Left kidney (tissue), 2 donors: Measurements from ENCODE around the gene PGP. TPM values are rescaled to one million over a fixed set of nuclear protein-coding genes. Genes with fewer than 3 reads are reported as not detected.

Source experiments
- DNase-seq: peaks from one replicate; pipeline ENCODE4 v3.0.0-alpha.2; 2013
- polyA plus RNA-seq: library from polyadenylated mRNA; unstranded; fragments of 120-200 nt; gene quantifications from one replicate; pipeline ENCODE4 v1.2.1, GENCODE V29; 2013; ENCODE audit not compliant: insufficient read length

The PGP gene
- polyA plus RNA-seq, 1 donor, result 16.8 TPM

DNA sequence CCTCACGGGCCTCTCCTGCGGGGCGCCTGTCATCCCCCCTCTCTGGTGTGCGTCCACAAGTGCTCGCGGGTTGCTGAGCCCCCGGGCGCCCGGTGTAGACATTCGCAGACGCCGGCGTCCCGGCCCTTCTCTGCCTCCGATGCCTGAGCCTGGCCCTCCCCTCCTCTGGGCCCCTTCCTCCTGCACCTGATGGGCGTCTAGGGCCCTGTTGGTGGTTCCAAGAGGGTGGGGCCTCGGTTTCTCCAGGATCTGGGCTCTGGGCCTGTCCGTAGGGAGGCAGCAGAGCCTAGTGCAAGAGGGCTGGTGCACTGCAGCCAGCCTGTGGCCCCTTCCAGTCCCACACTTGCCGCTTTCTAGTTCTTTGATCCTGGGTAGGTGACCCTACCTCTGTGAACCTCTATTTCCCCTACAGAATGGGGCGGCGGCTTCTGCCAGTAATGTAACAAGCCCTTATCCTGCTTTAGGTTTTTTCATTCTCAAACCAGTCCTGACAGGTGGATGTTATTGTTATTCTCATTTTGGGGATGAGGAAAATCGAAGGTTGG is 9.4 kb upstream of the PGP start:
- DNase-seq, result no peak

DNA sequence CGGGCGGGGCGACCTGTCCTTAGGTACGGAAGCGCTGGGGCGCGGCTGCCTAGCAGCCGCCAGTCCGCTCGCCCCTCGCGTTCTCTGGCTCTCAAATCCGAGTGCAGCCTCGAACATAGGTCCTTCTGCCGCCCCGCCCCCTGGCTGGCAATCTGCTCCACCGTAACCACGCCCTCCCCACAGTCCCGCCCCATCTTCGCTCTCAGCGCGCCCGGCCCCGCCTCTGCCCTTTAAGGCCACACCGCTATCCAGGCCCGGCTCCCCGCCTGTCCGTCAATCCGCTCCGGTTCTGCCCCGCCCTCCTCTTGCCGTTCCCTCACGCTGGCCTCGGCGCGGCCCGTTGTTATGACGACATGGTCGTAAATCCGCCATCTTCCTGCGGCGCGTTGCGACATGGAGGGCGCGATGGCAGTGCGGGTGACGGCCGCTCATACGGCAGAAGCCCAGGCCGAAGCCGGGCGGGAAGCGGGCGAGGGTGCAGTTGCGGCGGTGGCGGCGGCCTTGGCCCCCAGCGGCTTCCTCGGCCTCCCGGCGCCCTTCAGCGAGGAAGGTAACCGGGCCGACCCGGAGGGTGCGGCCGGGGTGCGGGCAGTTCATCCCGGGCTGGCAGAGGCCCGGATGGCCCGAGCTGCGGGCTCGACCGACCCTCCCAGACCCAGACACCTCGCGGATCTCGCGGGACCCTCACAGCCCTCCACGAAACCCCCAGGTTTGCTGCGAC is 8.7 kb upstream of the PGP start, which contains the start of gene E4F1:
Gene E4F1, plus strand, starts transcription at position 371 of the 721 bp plus-strand sequence. Its CDS starts 23 bp downstream, at position 394.
- DNase-seq, result peak; percentile 98

DNA sequence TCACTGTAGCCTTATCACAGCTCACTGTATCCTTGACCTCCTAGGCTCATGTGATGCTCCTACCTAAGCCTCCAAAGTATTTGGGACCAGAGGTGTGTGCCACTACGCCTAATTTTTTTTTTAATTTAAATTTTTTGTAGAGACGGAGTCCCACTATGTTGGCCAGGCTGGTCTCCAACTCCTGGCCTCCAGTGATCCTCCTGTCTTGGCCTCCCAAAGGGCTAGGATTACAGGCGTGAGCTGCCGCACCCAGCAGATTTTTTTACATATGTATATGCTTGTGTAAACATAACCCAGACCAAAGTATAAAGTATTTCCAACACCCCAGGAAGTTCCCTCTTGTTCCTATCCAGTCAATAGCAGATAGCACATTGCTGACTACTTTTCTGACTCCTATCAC is 1.7 kb upstream of the PGP start:
- no peak for DNase-seq

DNA sequence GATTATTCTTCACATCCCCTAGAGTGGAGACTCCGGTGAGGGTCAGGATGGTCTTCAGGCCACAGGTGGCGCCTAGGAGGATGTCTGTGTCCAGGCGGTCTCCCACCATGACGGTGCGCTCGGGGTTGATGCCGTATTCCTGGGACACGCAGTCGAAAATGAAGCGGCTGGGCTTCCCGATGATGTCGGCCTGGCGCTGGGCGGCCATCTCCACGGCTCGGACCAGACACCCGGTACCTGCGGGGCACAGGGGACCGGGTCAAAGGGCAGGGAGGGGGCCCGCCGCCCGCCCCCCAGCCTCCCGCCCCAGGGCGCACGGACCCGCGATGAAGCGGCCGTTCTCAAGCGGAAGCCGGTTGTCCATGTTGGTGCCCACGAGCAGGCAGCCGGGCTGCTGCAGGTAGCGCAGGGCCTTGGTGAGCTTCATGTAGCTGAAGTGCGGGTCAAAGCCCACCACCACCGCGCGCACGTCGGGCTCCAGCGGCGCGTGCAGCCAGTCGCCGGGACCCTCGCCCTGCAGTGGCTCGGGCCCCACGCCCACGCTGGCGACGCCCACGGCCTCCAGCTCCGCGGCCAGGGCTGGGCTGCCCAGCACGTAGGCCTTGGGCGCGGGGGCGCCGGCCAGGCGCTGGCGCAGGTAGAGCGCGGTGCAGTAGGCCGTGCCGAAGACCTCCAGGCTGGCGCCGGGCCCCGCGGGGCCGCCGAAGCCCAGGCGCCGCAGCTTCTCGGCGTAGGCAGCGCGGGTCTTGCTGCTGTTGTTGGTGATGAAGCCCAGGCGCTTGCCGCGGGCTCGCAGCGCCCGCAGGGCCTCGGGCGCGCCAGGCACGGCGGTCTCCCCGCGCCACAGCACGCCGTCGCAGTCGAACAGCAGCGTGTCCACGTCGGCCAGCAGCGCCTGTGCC is 572 bp downstream of the PGP start:
- no peak for DNase-seq

DNA sequence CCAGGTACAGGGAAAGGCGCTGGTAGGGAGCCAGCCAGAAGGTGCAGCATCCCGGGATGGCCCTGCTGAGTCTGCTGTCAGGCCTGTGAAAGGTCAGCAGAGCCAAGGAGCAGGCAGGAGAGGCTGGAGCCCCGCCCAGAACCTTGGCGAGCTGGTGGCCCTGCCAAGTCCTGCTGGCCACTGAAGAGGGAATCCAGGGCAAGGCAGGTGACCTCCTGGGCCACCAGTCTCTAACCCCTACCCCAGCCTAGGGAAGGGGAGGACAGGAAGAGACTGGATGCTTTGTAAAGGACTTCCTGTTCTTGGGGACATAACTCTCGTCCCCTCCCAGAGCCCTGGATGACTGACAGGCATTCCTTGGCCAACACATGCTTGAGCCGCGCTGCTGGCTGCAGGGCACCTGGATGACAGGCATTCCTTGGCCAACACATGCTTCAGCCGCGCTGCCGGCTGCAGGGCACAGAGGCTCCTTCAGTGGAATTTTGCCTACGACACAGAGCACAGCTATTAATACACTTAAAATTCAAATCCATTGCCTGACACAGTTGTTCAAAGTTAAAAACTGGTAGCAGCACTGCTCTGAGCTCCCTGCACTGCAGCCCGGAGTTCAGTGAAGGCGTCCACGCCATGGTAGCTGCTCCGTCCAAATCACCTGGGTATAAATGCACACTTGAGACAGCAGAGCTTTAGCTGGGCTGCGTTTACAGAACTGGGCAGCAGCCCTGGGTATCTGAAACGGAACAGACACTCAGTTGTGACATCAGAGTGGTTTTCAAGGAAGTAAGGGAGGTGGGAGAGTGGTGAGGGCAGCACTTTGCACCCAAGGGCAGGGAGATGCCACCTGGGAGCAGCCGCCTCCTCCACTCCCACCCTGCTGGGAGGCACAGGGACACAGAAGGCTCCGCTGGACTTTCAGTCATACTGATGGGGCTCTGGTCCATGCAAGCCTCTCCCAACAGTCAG is 2.0 kb downstream of the PGP start:
- no peak for DNase-seq

DNA sequence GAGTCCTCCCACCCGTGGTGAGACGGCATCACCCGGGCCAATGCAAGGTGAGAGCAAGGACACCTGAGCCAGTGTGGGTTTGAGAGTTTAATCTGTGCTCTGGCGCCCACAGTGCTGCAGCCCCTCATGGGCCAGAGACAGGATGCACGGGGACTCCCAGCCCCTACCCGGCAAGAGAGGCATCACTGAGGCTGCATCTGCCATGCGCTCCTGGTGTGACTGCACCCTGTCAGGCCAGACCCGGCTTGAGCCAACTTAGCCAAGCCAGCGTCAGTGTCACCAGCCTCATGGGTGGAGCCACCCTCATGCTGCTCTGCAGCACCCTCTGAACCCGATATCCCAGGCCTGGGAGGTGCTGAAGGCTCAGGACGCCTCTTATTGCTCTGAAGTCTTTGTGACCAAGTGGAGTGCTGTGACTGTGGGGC is 2.7 kb downstream of the PGP start:
- no peak for DNase-seq

DNA sequence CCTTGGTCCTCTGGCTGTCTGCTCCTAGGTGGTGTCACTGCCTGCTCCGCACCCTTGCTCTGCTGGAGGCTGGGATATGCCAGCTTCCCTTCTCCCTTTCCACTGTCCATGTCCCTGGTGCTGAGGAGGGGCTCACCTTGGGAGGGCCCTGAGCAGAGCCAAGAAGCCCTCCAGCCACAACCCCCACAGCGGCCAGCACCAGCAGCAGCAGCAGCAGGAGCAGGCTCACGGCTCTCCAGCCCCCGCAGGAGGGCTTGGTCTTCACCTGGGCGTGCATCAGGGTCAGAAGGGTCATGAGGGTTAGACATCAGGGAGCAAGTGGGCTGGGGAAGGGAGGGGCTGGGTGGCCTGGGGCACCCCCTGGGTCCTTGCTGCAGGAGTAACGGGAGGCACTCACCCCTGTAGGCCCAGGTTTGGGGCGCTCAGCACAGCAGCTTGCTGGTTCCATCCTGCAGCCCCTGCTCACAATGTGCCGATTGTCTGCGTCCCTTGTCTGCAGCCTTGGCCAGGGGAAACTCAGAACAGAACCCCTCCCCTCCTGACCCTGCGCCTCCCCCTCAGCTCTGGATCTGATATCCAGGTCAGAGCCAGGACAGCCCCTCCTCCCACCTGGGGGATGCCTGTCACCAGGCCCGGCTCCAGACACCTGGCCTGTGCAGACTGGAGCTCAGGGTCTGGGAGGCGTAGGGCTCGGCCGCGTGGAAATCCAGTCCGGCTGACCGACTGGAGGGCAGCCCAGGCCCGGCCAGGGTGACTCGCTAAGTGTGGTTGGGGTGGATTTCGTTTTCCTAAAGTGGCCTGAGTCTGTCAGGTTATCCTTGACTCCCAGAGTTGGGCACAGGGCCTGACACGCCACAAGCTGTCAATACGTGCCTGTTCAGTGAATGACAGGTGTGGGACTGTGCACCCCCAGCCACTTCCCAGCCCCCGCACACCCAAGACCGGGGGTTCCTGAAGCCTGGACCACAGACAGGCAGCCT is 4.0 kb downstream of the PGP start, which contains the start of gene BRICD5:
Gene BRICD5, minus strand, starts transcription at position 478 of the 980 bp plus-strand sequence. Its CDS starts 30 bp downstream, at position 448.
- no peak for DNase-seq

DNA sequence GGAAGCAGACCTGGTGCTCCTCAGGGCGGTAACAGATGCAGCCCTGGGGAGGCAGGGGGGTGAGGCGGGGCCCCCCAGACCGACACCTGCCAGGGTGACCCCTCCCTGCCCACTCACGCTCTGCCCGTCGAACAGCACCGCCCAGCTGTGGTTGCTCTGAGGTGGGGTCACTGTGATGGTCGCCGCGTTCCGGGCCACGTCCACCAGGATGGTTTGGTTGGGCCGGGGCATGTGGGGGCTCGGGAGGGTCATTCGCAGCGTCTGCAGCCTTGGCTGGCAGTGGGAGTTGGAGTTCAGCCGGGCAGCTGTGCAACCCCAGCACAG is 4.7 kb downstream of the PGP start:
- no peak for DNase-seq

DNA sequence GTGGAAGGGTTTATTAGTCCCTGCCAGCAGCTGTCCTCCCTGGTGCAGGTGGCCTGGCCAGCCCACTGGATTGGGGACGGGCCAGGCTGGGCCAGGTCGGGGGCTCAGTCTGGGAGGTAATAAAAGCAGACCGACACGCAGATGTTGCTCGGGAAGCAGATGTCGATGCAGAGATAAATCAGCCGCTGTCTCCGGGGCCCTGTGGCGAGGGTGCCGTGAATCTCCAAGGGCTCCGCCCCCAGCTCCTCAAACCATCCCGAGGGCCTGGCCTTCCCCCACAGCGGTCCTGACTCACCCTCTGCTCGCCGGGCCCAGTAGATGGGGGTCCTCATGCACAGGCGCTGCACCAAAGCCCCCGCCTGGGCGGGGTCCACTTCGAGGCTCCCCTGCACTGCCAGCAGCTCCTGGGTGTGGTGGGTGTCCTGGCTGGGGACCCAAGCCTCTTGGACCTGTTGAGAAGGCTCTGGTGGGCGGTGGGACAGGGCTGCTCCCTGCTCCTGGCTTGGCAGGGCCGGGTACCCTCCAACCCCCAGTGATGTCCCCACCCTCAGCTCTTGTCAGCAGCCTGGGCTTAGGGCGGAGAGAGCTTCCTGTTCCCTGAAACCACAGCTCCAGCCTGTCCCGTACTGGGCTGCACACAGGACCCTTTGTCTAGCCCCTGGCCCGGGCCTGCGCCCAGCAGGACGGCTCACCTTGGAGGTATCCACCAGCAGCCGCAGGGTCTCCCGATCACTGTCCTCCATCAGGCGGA is 5.2 kb downstream of the PGP start:
- DNase-seq, result no peak

DNA sequence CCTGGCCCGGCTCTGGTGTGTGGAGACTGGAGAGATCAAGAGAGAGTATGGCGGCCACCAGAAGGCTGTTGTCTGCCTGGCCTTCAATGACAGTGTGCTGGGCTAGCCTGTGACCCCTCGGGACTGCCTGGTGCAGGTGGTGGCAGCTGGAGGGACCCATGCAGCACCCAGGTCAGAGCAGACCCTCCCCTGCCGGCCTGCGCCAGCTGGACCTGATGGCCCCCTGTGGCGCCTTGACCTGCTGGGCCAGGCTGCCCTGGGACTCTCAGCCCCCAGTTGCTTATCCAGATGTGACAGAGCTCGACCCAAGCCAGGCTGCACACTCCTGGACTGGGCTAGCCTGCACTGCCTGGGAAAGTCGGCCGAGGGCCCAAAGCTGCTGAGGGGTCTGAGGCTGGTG is 5.9 kb downstream of the PGP start:
- no peak for DNase-seq

DNA sequence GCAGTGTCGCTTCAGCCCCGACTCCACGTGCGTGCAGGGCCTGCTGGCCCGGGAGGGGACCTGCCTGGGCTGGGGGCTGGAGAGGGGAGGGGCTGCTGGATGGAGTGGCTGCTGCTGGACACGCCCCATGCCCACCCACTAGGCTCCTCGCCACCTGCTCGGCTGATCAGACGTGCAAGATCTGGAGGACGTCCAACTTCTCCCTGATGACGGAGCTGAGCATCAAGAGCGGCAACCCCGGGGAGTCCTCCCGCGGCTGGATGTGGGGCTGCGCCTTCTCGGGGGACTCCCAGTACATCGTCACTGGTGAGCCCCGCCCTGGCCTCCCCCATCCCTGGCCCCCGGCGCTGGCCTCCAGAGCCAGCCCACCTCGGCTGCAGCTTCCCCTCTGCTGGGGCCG is 6.3 kb downstream of the PGP start:
- no peak for DNase-seq

DNA sequence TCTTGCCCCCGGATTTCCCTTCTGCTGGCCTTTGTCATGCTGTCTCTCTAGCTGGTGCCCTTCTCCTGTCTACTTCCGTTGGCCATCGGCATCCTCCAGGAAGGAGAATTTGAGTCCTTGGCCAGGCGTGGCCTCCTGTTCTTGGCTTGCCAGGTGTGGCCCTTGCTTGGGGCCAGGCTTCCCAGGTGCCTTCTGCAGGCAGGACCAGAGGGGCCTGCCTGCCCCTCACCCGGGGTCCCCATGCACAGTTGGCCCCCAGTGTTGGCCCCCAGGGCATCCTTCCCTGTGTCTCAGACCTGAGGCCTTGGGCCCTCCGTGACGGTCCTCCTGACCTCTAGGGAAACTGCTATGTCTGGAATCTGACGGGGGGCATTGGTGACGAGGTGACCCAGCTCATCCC is 6.8 kb downstream of the PGP start:
- no peak for DNase-seq

DNA sequence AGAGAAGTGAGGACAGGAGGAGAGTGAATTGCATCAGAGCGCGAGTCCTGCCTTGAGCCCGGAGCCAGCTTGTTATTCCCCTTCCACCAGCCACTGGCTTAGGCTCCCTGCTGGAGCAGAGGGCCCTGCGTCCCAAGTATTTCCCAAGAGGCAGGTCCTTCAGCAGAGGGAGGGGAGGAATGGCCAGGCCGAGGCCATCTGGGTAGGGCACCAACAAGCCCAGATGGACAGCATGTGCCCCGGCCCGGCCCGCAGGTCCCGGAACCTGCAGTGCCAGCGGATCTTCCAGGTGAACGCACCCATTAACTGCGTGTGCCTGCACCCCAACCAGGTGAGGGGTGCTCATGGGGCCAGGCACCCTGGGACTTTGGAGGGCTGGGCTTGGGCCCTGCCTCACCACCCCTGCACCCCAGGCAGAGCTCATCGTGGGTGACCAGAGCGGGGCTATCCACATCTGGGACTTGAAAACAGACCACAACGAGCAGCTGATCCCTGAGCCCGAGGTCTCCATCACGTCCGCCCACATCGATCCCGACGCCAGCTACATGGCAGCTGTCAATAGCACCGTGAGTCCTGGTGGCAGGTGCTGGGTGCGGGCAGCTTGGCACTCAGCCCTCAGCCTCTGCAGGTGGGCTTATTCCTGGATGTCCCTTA is 7.7 kb downstream of the PGP start:
- no peak for DNase-seq

DNA sequence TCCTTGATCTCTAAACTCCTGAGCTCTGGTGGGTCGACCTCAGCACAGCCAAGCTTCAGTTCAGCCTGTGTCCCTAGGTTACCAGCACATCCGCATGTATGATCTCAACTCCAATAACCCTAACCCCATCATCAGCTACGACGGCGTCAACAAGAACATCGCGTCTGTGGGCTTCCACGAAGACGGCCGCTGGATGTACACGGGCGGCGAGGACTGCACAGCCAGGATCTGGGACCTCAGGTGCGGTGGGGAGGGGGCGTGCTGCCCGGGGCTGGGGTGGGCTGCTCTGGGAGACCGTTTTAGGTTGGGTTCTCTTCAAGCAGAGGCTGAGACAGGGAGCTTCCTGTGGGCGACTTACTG is 8.2 kb downstream of the PGP start:
- no peak for DNase-seq

DNA sequence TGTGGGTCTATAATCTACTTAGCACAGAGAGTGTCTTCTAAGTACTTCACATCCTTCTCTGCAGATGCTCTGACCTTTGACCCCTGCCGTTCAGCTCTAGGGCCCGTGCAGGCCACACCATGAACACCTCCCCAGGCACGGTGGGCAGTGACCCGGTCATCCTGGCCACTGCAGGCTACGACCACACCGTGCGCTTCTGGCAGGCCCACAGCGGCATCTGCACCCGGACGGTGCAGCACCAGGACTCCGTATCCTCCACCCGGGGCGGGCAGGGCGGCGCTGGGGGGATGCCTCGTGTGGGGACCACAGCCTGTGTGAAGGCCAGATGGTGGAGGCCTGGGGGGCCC is 8.7 kb downstream of the PGP start:
- DNase-seq, result no peak

DNA sequence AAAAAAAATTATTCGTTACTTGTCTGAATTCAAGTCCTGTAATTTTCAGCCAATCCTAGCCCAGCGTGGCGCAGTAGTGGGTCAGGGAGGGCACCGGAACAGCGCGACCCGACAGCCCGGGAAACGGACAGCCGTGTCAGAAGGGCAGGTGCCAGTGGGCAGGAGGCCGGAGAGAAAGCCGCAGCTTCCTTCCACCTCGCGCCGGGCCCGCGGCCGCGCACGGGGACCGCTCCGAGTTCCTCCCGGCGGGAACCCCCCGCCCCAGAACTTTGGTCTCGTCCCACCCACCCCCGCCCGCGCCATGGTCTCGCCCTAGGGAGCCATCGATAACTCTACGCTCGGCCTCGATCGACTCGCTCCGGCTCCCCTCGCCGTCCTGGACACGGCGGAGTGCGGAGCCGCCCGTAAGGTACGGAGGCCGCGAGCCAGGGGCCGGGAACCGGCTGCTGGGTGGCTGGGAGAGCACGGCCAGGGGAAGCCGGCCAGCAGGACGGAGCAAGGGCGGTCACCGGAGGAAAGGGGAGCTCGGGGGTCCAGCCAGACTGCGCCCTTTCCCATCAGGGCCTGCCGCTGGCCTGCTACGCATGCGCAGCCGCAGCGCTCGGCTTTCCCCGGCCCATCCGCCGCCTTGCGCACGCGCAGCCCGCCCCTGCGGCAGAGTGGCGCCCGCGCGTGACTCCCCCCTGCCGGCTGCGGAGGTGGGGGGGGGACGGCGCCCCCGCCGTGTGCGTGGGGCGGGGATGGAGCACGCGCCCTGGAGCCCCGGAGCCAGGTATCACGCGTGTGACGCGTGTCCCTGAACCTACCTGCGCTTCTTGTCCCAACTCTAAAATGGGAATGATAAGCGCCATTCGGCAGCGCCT is 9.3 kb downstream of the PGP start, which contains the start of gene MLST8:
Gene MLST8, plus strand, starts transcription at position 351 of the 863 bp plus-strand sequence. CDS start 632 bp downstream, outside the sequence.
- DNase-seq, result peak; percentile 78

DNA sequence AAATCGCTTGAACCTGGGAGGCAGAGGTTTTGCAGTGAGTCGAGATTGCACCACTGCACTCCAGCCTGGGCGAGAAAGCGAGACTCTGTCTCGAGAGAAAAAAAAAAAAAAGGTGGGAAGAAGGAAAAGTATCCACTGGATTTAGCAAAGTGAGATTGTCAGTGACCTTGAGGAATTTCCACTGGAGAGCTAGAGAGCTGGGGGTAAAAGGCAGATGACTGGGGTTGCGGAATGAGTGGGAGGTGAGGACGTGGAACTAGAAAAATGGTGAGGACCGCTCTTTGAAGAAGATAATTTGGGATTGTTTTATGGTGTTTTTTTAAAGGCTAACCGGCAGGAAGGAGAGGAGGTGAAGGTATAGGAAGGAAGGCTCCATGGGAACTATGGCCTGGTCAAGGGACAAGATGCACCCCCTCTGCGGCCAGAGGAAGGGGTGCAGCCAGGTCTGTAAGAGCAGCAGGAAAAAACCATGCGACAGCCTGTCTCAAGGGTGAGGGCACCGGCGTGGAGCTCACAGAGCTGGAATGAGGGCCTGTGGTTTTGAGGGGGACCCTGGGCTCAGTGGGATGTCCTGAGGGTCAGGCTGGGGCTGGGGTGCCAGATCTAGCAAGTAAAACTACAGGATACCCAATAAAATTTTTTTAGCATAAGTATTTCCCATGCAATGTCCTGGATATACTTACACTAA is 10.1 kb downstream of the PGP start:
- DNase-seq, result no peak
